ENCODE measurements around the gene PHLPP1.

- TF ChIP-seq CTCF (IDR thresholded peaks at IDR 0.05; ENCODE audit: insufficient read depth, low read length, poor library complexity, severe bottlenecking) (no peak), EZH2phosphoT487 (conservative IDR thresholded peaks at IDR 0.05; ENCODE audit: low read length) (no peak)
These were observed 164.7 kb downstream of the PHLPP1 start for GRCh38 chr18:62880034-62880433.
